AG08396 (cell line): ENCODE measurements around the gene SPECC1L.
A peak's percentile ranks its signal among the peaks of the same experiment; 100 is the strongest.
"Not testable (repeated sequence)": the region's sequence is repeated elsewhere in the genome, so short reads cannot be mapped to it uniquely, and the experiment has no call there.

Experiments
- DNase-seq: peaks from one replicate; pipeline ENCODE4 v3.0.0; 2012; ENCODE audit warnings: low spot score, mixed read lengths

The SPECC1L gene

DNA sequence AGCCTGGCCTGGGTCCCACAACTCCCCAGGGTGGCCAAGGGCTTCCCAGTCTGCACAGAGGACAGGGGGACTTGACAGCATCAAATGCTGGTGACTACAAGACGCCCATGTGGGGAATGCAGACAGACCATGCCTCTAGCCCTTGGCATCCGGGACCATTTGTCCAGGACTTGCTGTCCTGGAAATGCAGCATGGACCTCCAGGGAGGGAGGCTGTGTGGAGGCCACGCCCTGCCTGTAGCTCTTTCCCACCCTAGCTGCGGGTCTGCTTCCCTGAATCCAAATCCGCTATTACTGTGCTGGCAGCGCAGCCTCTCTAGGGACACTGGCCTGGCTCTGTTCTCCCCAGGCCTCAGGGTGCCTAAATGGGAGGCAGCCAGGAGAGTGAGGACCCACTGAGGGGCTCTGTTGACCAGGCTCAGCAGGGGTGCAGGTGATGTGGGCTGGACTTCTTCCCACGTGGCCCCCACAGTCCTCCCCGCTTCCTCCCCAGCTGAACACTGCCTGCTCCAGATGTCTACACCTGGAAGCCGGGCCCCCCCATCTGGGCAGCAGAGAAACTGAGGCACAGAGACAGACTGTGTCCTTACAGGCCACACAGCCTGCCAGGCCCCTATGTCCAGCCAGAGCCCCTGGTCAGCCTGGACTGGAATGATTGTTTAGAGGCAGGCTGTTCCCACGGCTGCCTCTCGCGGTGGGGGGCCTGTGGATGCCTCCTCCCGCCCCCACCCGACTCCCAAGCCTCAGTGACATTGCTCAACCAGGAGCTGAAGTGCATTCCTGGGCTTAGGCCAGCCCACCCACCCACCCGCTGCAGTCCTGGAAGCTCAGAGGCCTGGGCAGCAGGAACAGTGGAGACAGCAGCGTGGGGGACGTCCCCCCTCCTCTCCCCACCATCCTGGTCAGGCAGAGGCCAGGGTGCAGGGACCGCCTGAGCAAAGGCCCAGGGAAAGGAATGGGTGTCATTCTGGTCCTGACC, 24.8 kb upstream of the SPECC1L start:
- DNase-seq: peak; percentile 42

DNA sequence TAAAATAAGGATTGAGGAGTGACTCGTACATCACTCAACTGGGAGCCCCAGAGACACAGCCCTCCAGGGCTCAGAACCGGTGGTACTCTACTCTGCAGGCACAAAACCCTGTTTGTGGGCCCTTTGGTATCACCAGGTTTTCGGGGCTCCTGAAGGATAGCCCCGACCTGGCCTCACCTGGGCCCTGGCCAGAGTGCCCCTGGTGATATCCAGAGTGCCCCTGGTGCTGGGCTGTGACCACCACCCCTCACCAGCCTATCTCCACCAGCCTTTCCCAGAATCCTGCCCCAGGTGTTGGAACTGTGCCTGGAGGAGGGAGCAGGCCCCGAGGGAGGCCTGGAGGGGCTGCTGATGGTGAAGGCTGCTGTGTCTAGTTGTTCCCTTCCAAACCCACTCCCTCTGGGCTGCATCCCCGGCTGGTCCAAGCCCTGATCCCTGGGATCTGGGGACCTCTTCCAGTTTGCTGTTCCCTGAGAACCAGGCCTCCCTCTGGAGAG, 23.6 kb upstream of the SPECC1L start:
- peak; percentile 10 for DNase-seq

DNA sequence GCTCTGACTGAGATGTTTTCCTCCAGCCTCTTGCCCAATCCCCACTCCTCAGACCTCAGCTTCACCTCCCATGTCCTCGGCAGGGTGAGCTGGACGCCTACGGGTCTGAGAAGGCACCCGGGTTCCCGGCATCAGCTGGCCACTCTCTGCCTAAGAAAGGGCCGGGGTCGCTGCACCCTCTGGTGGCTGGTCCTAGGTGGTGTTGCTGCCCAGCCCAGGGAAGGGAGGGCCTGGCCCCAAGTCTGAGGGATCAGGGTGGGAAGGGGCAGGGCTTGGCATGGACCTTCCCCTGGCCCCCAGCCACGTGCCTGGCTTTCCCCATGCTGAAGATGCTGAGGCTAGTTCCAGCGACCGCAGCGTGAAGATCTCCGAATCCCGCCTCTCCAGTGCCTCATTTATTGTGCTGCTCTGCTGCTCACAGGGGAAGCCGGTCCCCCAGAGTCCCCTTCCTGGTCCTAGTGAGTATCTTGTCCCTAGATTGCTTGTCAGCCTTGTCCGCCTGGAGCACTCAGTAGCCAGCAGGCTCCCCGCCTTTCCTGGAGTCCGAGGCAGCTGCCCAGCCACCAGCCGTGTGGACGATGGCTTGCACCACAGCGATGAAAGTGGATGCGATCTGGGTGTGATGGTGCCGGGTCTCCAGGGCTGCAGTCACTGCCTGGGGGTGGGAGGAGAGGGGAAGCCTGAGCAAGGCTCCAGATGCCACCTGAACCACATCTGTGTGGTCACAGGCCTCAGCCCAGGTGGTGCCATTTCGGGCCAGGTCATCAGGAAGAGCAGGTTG, 22.9 kb upstream of the SPECC1L start:
- DNase-seq: peak; percentile 95

DNA sequence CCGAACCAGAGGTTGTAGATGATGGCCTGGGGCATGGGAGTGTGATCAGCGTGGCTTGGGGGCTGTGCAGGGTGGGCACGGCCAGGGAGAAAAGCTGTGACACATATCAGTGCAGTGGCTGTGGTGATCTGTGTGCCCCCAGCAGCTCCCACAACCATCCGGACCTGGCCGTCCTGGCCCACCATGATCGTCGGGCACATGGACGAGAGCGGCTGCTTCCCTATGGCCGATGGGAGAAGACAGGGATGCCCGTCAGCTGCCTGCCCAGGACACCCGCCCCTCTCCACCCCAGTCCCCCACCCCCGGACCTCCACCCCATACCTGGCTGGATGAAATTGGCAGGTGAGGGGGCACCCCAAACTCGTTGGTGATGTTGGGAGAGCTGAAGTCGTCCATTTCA, 22.0 kb upstream of the SPECC1L start:
- not testable (repeated sequence) for DNase-seq

DNA sequence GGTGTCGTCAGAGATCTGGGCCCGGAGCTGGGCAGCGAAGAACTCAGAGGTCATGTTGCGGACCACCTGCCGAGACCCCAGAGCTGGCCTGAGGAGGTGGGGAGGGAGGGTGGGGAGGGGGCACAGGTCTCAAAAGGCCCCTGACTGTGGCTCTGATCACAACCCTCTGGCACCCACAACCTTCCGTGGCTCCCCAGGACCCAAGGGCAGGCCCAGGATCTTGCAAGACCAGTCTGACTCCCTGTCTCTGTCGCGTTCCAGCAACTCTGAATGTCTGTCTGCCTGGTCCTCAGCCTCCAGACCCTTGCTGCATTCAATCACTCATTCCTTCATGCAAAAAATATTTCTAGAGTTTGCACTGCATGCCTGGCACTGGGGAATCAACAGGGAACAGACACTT, 21.2 kb upstream of the SPECC1L start:
- DNase-seq: not testable (repeated sequence)

DNA sequence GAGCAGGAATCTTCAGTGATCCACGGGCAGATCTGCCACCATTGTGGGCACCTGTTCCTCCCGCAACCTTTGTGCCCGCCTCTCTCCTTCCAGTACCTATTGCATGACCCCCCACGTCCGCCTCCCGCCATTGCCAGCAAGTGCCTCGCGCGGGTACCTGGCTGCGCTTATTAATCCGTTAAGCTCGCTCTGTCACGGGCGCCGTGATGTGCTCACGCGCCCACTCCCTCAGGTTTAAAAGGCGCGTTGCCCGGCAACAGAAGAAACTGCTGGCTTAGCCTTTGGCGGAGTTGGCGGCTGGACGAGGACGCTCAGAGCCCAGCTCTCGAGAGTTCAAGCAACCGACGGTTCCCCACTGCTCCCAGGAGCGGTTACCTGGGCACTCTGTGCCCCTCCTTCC, 19.3 kb upstream of the SPECC1L start:
- DNase-seq: not testable (repeated sequence)

DNA sequence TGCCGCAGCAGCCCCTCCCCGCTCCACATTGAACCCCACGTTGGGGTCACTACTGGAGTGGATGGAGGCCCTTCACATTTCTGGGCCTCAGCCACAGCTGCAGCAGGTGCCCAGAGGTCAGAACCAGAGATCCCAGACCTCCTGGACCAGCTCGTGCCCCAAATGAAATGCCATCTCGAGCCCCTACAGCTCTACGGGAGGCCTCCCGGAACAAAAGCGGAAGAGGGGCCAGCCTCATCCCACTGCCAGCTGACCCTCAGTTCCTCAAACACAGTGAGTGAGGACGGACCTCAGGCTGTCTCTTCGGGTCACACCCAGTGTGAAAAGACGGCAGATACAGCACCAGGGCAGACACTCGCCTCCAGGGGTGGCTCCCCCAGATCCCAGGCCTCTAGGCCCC, 17.5 kb upstream of the SPECC1L start:
- DNase-seq: not testable (repeated sequence)

DNA sequence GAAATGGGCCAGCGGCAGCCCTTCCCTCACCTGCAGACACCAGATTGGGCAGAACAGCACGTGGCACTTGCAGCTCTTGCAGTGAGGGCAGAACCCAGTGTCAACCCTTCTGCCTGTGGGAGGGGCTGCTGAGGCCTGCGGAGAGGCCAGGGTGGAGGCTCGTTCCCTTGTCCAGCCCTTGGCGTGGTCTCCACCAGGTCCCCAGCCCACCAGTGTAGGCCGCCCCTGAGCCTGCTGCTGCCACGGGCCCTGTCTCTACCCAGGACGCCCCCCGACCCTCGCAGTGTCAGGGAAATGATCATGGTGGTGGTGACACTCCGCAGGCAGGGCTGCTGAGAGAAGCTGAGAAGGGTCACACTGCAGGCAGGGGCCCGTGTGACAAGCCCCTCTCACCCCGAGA, 14.5 kb upstream of the SPECC1L start:
- DNase-seq: not testable (repeated sequence)

DNA sequence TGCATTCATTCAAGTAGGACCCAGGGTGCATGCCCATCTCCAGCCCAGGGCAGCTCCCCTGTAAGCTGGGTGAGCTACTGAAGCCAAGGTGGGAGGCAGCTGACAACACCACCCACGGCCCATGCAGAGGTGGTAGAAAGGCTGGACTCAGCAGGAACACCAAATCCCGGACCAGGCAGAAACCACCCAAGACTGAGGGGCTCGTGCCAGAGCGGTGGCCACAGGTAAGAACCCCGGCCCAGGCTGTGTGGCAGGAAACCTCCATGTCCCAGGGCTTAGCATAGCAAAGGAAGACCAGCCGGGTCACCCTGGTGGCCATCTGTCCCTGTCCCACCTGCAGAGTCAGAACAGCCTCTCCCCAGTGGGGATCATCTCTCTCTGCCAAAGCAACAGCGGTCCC, 13.9 kb upstream of the SPECC1L start:
- DNase-seq: not testable (repeated sequence)

DNA sequence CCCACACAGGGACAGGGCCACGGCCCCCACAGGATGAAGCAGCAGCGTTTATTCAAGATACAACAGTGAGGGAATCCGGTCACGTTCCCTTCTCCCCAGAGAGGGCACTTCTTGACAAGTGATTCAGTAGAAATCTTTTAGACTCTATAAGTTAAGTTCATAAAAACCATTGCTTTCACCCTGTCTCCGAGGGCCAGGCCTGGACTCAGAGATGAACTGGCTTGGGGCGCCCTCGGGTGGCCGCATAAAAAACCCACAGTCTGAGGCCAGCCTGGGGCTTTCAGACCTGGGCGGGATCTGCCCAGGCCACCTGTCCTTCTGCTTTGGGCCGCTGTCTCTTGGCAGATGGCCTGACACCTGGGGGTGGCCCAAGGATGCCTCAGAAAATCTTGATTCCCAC, 11.2 kb upstream of the SPECC1L start:
- DNase-seq: not testable (repeated sequence)

DNA sequence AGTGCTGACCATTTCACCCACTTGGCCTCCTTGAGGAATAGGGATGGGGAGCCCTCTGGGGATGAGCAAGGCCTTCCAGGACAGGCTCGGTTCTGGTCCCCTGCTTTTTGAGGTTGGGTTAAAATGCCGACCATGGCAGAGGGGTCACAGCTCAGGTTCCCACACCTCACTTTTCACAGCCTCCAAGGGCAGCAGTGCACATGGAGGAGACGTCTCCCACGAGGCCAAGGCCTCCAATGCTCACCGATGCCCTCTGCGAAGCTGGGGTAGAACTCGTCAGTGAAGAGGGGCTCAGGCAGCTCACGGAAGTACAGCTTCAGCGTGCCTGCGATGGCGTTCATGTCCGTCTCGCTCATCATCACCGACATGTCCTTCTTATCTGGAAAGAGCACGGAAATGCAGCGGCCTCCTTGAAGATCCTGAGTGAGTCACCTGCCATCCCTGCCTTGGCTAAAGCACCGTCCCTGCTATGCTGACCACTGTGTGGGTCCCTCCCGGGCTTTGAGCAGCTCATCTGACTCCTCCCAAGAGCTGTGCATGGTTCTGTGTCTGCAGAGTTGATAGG, 8.4 kb upstream of the SPECC1L start:
- not testable (repeated sequence) for DNase-seq

DNA sequence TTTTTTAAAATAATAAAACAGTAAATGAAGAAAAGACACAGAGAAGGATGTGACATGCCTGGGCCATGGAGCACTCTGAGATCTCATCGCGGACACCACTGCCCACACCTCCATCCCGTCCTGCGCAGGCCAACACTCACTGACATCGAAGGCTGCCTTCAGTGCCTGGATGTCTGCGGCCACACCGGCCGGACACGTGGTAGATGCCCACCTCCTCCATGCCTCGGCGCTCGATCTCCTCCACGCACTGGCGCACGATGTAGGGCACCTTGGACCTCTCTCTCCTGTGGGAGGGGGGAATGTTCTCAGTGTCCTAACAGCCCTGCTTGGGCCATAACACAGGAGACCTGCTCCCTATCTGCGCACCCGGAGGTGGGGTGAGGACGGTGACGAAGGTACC, 7.2 kb upstream of the SPECC1L start:
- not testable (repeated sequence) for DNase-seq

DNA sequence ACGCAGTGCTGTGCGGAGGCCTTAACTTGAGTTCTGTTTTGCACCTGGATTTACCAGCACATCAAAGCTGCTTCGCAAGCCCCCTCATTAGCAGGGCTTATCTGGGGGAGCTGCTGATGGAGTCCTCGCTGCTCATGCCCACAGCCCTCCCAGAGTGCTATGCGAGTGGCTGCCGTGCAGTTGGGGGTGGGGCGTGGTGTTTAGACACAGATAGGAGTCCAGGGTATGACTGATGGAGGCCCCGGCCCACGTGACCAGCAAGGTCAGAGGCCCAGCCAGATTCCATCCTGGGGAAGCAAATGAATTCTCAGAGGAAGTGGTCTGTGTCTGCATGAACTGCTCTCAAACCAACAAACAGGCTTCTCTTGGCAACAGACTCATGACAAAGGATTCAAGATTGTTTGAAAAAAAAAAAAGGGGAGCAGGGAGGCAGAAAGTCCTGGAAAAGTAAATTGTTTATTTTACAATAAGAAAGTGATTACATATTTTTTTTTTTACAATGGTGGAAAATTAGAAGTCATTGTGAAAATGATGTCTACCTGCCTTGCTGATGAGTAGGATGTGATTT, 6.2 kb upstream of the SPECC1L start:
- not testable (repeated sequence) for DNase-seq

DNA sequence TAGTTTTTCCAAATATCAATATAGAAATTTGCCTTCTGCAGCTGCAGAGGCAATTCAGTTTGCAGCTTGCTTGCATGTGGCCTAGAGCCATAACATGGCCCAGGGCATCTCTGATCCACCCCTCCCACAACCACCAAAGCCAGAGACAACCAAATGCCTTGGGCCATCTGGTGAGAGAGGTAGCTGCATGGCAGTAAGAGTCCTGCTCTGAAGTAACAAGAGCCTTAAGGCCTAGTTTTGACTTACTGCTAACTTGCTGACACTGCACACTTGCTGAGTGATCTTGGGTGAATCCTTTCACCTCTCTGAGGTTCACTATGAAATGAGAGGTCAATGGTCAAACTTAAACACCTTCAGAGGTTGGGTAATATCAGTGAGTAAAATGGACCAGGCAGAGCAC, 4.9 kb upstream of the SPECC1L start:
- no peak for DNase-seq

DNA sequence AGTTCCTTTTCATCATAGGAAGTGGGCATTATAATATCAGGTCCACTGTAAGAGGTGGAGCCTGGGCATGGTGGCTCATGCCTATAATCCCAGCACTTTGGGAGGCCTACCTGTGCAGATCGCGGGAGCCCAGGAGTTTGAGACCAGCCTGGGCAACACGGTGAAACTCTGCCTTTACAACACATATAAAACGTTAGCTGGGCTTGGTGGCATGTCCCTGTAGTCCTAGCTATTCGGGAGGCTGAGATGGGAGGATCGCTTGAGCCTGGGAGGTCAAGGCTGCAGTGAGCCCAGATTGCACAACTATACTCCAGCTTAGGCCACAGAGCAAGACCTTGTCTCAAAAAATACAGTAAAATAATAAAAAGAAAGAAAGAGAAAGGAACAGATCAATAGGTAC, 4.1 kb upstream of the SPECC1L start:
- DNase-seq: not testable (repeated sequence)

DNA sequence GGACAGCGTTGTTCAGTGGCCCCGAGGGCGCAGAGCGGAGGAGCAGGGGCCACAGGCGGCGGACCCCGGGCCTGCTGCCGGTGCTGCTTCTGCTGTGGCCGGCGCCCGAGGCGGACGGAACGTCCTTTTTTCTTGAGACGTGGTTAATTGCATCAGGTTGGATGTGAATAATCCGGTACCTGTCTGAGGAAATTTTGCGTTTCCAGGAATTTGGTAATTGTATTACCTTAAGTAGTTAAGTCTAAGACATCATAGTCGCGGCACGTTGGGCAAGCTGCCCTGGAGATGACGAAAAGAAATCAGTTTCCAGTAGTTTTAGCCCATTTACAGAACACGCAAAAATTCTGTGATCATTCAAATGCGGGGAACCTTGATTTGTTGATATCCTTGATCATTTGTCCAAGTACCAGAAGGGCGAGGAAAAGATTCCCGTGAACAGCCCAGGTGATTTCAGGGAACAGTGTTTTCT, 789 bp downstream of the SPECC1L start:
- DNase-seq: no peak

DNA sequence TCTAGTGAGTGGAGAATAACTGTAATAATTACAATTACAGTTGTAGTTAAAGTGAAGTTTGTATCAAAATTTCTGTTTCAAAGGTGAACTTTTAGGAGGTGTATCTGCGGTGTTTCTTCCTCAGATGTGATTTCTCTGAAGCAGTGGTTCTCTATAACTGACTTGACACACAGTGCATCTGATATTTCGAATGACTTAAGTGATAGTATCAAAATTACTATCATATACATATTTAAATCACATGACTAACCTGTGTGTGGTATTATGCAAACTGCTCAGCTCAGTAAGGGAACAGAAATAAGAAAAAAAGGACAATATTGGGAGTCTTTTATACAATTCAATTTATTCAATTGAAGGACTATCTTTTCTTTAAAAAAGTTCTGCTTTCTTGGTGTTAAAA, 2.4 kb downstream of the SPECC1L start:
- not testable (repeated sequence) for DNase-seq

DNA sequence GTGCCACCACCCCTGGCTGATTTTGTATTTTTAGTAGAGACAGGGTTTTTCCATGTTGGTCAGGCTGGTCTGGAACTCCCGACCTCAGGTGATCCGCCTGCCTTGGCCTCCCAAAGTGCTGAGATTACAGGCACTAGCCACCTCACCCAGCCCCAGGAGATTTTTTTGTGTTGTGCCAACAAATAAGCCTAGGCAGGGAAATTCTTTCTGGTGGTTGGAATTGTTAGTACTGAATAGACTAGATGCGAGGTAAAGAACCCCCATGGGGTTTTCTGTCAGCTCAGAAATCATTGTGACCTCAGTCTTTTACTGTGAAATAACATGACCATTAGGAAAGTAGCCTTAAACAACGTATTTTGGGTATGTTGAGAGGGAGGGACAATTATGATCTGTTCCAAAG, 3.3 kb downstream of the SPECC1L start:
- not testable (repeated sequence) for DNase-seq

DNA sequence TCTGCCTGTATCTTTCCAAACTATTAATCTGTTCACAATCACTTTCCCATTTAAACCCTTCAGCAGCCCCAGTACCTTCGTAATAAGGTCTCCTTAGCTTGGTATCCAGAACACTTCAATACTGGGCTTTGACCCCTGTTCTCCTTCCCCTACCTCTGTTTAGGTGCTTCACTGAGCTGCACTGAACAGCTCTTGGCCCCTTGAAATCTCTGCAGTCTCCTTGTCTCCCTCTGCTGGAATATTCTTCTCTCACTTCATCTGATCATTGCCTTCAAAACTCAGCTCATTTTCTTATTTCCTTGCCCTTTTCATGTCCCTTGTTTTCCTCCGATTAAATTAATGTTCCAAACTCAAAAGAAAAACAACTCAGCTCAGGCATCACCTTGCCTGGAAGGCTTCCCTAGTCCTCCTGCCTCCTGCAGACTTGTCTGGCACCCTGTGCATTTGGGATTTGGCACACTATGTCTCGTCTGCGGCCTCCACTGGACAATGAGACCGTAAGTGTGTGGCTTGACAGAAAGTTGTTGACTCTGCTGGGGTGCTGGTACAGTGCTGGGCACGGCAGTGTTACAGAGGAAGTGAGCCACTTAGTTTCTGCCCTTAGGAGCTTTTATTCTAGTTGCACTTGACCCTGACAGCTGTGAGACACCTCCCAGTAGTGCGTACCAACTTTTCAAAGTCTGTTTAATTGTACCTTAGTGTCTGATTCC, 4.2 kb downstream of the SPECC1L start:
- DNase-seq: not testable (repeated sequence)

DNA sequence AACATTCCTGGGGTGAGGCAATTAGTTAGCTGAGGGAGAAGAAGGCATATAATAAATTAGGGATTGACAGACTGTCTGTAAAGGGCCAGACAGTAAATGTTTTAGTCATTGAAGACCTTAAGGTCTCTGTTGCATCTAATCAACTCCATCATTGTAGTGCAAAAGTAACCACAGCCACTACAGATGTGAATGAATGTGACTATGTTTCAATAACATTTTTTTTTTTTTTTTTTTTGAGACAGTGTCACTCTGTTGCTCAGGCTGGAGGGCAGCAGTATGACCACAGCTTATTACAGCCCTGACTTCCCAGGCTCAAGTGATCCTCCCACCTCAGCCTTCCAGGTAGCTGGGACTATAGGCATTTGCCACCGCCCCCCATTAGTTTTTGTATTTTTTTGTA, 9.7 kb downstream of the SPECC1L start:
- not testable (repeated sequence) for DNase-seq

DNA sequence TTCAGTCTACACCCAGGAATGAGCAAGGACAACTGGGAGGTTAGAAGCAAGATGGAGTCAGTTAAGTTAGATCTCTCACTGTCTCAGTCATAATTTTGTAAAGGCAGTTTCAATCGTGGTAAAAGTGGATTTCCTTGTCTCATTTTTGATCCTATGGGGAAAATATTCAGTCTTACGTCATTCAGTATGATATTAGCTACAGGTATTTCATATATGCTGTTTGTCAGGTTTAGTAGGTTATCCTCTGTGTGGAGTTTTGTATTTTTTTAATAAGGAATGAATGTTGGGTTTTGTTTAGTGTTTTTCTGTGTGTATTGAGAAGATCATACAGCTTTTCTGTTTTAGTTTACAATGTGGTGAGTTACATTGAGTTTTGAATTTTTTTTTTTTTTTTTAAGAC, 11.8 kb downstream of the SPECC1L start:
- no peak for DNase-seq
